Natural killer cell (primary cell): ENCODE data around the gene GATA5. TPM values are rescaled to one million over a fixed set of nuclear protein-coding genes. Genes with fewer than 3 reads are reported as not detected.

ENCODE experiments used
- ATAC-seq, 3 donors: fragments of 150-1000 bp in 2 of 3; fragments of 200-7000 bp in 1 of 3; cut with Tn5 transposase; 1 replicate in 1 of 3; 2 replicates in 2 of 3; pipeline ENCODE4 v1.10.0; 2021; ENCODE audit warnings: mild to moderate bottlenecking in 2 of 3, moderate library complexity in 2 of 3
- DNase-seq, 2 donors: peaks; one replicate each; pipeline versions ENCODE4 v3.0.0 to v3.0.0-alpha.2; 2013 to 2021; ENCODE audit warnings: mixed read lengths in 1 of 2
- H3K27ac ChIP-seq: one replicate; pipeline ENCODE4 v1.5.1; 2013; ENCODE audit warnings: mild to moderate bottlenecking, low read length
- H3K27me3 ChIP-seq: one replicate; pipeline ENCODE4 v1.6.1; 2013; ENCODE audit warnings: low read length; ENCODE audit not compliant: control insufficient read depth, insufficient read depth
- H3K36me3 ChIP-seq: one replicate; pipeline ENCODE4 v1.6.1; 2013; ENCODE audit warnings: low read length; ENCODE audit not compliant: control insufficient read depth, insufficient read depth
- H3K4me1 ChIP-seq: one replicate; pipeline ENCODE4 v1.6.1; 2013; ENCODE audit warnings: low read length; ENCODE audit not compliant: control insufficient read depth, insufficient read depth
- H3K4me3 ChIP-seq: one replicate; pipeline ENCODE4 v1.5.1; 2013; ENCODE audit warnings: low read length
- H3K9me3 ChIP-seq: one replicate; pipeline ENCODE4 v1.6.1; 2013; ENCODE audit warnings: low read length; ENCODE audit not compliant: control insufficient read depth, insufficient read depth
- H3K27ac Mint-ChIP-seq, 2 donors: one replicate each; pipeline ENCODE4 v1.8.0; 2022; ENCODE audit warnings: mild to moderate bottlenecking in 2 of 2, mixed read lengths in 2 of 2, moderate library complexity in 1 of 2
- H3K27me3 Mint-ChIP-seq, 2 donors: one replicate each; pipeline ENCODE4 v1.8.0; 2022; ENCODE audit warnings: low read depth in 2 of 2, mixed read lengths in 2 of 2
- H3K36me3 Mint-ChIP-seq: one replicate; pipeline ENCODE4 v1.8.0; 2022; ENCODE audit warnings: mixed read lengths
- H3K4me1 Mint-ChIP-seq, 2 donors: one replicate each; pipeline ENCODE4 v1.8.0; 2022; ENCODE audit warnings: mixed read lengths in 2 of 2
- H3K4me3 Mint-ChIP-seq: one replicate; pipeline ENCODE4 v1.8.0; 2022; ENCODE audit warnings: mild to moderate bottlenecking, moderate library complexity, mixed read lengths
- H3K9me3 Mint-ChIP-seq, 2 donors: one replicate each; pipeline ENCODE4 v1.8.0; 2022; ENCODE audit warnings: mixed read lengths in 2 of 2
- CTCF ChIP-seq: fragments of 200-600 bp; IDR thresholded peaks from one replicate; pipeline ENCODE4 v1.8.0; 2022; ENCODE audit warnings: antibody characterized with exemption
- WGBS: methylation state at CpG from one replicate; pipeline ENCODE4 v1.1.7; 2013; ENCODE audit warnings: missing lambda C conversion rate; ENCODE audit not compliant: insufficient coverage; 5-methylcytosine and 5-hydroxymethylcytosine counted together
- intact Hi-C: fragments of 100-400 bp; cut with micrococcal nuclease; formaldehyde crosslinking; loops from one replicate; pipeline ENCODE4 v1.14.2; 2022
- total RNA-seq, 4 donors: library from RNA; stranded (reverse); fragments of 120-200 nt in 1 of 4; gene quantifications; one replicate each; pipeline versions ENCODE4 v1.2.3 to v1.2.4, GENCODE V29; 2013 to 2022

GATA5 gene
- total RNA-seq, 3 donors from 2014 or later (not counting 1 experiment from before 2014, with no cell fraction given) = not detected

DNA sequence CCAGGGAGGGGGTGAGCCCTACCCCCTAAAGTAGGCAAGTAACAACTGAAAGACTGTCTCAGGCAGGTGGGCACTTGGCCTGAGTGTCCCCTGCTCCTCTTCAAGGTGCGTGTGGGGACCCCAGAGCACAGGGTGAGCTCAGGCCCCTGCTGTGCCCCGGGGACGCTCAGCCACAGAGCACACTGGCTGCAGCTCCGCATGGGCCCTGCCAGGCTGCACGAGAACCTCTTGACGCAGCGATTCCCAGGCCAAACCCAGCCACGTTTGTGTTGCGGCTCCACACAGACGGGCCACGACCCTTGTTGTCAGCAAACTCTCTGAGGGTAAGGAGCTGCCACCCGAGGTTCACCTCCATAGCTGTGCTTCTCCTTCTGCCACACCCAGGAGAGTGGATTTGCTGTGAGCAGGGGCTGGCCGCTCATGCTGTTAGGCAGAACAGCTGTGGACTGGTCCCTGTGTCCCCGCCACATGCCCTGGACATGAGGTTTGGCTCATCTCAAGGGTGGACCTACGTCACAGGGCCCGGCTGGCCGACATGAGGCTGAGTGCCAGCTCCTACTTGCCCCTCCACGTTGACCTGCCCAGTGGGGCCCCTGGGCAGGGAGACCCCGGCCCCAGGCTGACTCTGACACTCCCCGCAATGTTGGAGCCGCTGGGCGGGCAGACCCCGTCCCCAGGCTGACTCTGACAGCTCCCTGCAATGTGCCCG lies 29.7 kb upstream of the GATA5 start:
- Histone ChIP-seq H3K4me3 (no peak overlapping the region), H3K4me1 (peaks cover 7% of the 10 kb centered on the region), H3K9me3 (no peaks in the 10 kb centered on the region), H3K27me3 (no peaks in the 10 kb centered on the region), H3K36me3 (no peaks in the 10 kb centered on the region), H3K27ac (no peak overlapping the region)
- ATAC-seq = no peak
- intact Hi-C loops = no loop called here
- Mint-ChIP-seq H3K9me3 (peaks cover 3 to 4% of the 10 kb centered on the region in 2 donors), H3K4me1 (peaks cover 0 to 5% of the 10 kb centered on the region in 2 donors), H3K4me3 (no peak overlapping the region), H3K36me3 (no peaks in the 10 kb centered on the region), H3K27me3 (no peaks in the 10 kb centered on the region), H3K27ac (no peak overlapping the region)
- no peak for DNase-seq
- WGBS = 85% methylated on average over 24 of the region's 24 CpGs
- TF ChIP-seq CTCF = no peak

- no peak for ATAC-seq
Observed at GRCh38 chr20:62504323-62504722, 28.5 kb upstream of the GATA5 start.

GRCh38 chr20:62503401-62504178 lies 27.8 kb upstream of the GATA5 start:
- Mint-ChIP-seq H3K36me3 (no peaks in the 10 kb centered on the region), H3K9me3 (peaks cover 3 to 4% of the 10 kb centered on the region in 2 donors), H3K27ac (no peak overlapping the region), H3K4me1 (peaks cover 0 to 12% of the 10 kb centered on the region in 2 donors), H3K27me3 (no peaks in the 10 kb centered on the region), H3K4me3 (no peak overlapping the region)
- H3K4me3 ChIP-seq = no peak overlapping the region
- H3K27me3 ChIP-seq = no peaks in the 10 kb centered on the region
- TF ChIP-seq CTCF = no peak
- DNase-seq = no peak
- WGBS = 83% methylated on average over 18 of the region's 18 CpGs
- no peak overlapping the region for H3K27ac ChIP-seq
- peaks cover 14% of the 10 kb centered on the region for H3K4me1 ChIP-seq
- intact Hi-C loops = loop anchor here (5.0 kb wide), 1 partner anchor 289 kb away; no protein-coding TSS in a partner anchor
- no peaks in the 10 kb centered on the region for H3K9me3 ChIP-seq
- no peak for ATAC-seq
- H3K36me3 ChIP-seq = no peaks in the 10 kb centered on the region

More at GRCh38 chr20:62504323-62504722, 28.5 kb upstream of the GATA5 start:
- no peak for TF ChIP-seq CTCF
- H3K9me3 Mint-ChIP-seq = peaks cover 3 to 4% of the 10 kb centered on the region in 2 donors
- Histone ChIP-seq H3K27ac (no peak overlapping the region), H3K4me3 (no peak overlapping the region), H3K36me3 (no peaks in the 10 kb centered on the region), H3K9me3 (no peaks in the 10 kb centered on the region), H3K4me1 (peaks cover 14% of the 10 kb centered on the region), H3K27me3 (no peaks in the 10 kb centered on the region)
- 94% methylated on average over 4 of the region's 4 CpGs for WGBS
- peak overlapping the region in 1 of 2 donors; percentile 10 for H3K27ac Mint-ChIP-seq
- H3K4me3 Mint-ChIP-seq = no peak overlapping the region
- H3K36me3 Mint-ChIP-seq = no peaks in the 10 kb centered on the region
- no peak for DNase-seq
- peaks cover 0 to 12% of the 10 kb centered on the region in 2 donors for H3K4me1 Mint-ChIP-seq
- H3K27me3 Mint-ChIP-seq = no peaks in the 10 kb centered on the region
- intact Hi-C loops = loop anchor here (5.0 kb wide), 1 partner anchor 288 kb away; no protein-coding TSS in a partner anchor
